ENCODE results near the gene MBLAC2.

MBLAC2 gene

GRCh38 chr5:90474235-90475107 lies at the start of gene MBLAC2, which contains the start of gene POLR3G:
TSS of gene MBLAC2 (minus strand) at chr5:90474771. CDS start at chr5:90474292, 479 bp downstream.
TSS of gene POLR3G (plus strand) at chr5:90474864. CDS start at chr5:90485568, 10,704 bp downstream.
- DNase-seq (ENCODE audit: low read depth), result peak; percentile 90

GRCh38 chr5:90519081-90519480 lies 44.5 kb upstream of the MBLAC2 start:
- DNase-seq (ENCODE audit: low read depth), result no peak

- DNase-seq (ENCODE audit: low read depth), result no peak
Observed at GRCh38 chr5:90518661-90519060, 44.1 kb upstream of the MBLAC2 start.

GRCh38 chr5:90514520-90514919 lies 39.9 kb upstream of the MBLAC2 start:
- no peak for DNase-seq (ENCODE audit: low read depth)

GRCh38 chr5:90510438-90510837 lies 35.9 kb upstream of the MBLAC2 start:
- DNase-seq (ENCODE audit: low read depth), result no peak

DNA sequence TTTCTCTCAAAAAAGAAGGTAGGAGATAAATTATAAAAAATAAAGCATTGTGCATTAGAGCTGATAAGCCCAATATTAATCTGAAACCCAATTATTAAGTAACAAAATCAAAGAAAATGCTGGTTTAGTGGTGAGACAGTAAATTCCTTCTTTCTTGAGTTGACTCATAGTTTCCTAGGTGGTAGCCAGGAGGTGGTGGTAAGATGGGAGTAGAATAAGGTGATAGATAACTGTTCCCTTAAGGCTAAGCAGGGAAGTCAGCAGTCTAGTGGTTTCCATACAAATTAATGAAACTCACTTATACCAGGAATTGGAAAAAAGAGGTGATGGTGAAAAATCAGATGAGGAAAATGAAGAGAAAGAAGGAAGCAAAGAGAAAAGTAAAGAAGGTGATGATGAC lies 31.6 kb upstream of the MBLAC2 start:
- DNase-seq (ENCODE audit: low read depth), result no peak

DNA sequence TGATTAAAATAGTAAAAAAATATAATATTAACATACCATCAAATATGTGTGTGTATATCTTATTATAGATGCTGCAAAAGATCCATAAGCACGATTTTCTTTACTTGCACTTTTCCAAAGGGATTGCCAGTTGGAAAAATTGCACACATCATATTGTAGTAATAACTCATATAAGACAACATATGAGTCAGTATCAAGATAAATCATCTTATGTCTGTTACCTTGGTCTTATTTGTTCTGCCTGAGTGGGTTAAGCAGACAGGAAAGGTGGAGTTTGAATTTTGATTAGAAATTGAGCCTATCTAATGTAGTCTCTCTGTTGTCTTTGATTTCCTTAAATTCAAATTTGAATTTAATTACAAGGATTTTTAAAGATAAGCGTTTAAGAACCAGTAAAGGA lies 30.2 kb upstream of the MBLAC2 start:
- no peak for DNase-seq (ENCODE audit: low read depth)

GRCh38 chr5:90503596-90503995 lies 29.0 kb upstream of the MBLAC2 start:
- no peak for DNase-seq (ENCODE audit: low read depth)

GRCh38 chr5:90495146-90495545 lies 20.6 kb upstream of the MBLAC2 start:
- DNase-seq (ENCODE audit: low read depth), result no peak

DNA sequence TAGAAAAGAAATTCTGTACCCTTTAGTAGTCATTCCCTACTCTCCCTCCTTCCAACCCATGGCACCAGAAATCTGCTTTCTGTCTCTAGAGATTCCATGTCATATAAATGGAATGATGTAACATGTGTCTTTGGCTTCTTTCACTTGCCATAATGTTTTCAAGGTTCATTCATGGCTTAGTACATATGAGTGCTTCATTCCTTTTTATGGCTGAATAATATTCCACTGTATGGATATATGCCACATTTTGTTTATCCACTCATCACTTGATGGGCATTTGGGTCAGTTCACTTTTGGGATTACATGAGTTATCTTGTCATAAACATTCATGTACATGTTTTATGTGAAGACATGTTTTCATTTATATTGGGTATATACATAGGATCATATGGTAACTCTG lies 19.5 kb upstream of the MBLAC2 start:
- no peak for DNase-seq (ENCODE audit: low read depth)

GRCh38 chr5:90488791-90489190 lies 14.2 kb upstream of the MBLAC2 start:
- peak; percentile 36 for DNase-seq (ENCODE audit: low read depth)

- no peak for DNase-seq (ENCODE audit: low read depth)
Observed at GRCh38 chr5:90484540-90484939, 10.0 kb upstream of the MBLAC2 start.

- DNase-seq (ENCODE audit: low read depth), result no peak
Observed at GRCh38 chr5:90483206-90483605, 8.6 kb upstream of the MBLAC2 start.

DNA sequence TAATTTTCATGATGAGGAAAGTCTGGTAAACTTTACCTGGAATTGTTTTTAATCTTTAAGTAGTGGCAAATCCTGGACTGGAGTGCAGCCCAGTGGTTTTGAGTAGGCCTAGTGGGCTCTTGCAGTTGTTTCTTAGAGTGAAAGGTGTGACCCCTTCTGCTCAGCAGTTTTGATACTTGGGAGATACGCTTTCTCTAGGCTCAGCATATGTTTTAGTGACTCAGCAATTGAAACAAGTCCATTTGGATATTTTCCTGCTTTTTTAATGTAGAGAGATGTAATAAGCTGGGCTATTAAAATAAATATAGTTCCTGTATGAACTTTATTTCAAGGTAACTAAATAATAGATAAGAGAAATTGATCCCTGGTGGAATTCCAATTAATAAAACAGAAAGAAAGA lies 6.1 kb upstream of the MBLAC2 start:
- DNase-seq (ENCODE audit: low read depth), result peak; percentile 3

DNA sequence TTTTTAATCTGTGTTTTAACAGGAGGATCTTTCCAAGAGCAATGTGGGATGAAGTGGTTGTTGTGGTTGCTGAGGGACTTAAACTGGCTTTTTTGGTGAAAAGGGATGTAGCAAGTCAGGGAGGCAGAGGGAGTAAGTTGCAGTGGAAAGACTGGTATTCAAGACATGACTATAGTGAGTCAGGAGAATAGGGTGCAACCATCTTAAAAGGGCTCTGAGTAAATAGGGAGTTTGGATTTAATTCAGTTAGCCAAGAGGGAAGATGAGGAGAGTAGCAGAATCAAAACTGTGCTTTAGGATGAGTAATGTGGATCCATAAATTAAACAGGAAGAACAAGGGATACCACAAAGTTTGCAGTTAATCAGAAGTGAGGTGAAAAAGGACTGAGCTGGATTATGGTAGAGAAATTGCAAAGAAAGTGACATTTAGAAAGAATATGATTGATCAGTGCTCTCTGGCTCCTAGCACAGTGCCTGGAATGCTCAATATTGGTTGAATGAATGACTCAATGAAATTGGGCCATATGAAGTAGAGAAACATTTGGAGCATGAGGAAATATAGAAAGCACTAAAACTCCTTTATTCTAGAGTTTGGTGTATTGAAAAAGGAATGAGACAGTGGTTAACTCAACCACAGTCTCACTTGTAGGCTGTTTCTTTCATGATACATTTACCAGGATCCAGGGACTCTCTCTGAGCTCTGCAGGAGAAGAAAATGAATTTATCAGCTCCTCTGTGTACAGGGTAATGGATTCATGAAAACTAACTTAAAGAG lies 5.2 kb upstream of the MBLAC2 start:
- DNase-seq (ENCODE audit: low read depth), result no peak

- DNase-seq (ENCODE audit: low read depth), result no peak
Observed at GRCh38 chr5:90477621-90478215, 3.1 kb upstream of the MBLAC2 start.

GRCh38 chr5:90477073-90477472 lies 2.5 kb upstream of the MBLAC2 start:
- DNase-seq (ENCODE audit: low read depth), result no peak

DNA sequence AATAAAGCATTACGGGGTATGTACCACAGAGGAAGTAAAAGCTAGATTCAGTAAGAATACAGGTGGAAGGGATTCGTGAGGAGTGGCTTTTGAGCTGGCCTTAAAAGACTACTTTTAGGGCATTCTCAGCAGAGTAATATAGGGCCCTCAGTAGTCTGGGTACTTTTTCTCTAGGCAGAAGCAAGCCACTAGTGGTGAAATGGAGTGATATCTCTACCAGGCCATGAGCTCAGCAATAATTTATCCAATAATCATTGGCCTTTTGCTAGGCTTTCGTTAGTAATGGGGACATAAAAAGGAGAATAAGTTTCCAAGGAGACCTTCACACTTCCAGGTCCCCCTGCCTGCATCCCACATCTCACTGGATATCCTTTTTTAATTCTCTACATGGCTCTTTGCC lies 1.8 kb upstream of the MBLAC2 start:
- DNase-seq (ENCODE audit: low read depth), result no peak

DNA sequence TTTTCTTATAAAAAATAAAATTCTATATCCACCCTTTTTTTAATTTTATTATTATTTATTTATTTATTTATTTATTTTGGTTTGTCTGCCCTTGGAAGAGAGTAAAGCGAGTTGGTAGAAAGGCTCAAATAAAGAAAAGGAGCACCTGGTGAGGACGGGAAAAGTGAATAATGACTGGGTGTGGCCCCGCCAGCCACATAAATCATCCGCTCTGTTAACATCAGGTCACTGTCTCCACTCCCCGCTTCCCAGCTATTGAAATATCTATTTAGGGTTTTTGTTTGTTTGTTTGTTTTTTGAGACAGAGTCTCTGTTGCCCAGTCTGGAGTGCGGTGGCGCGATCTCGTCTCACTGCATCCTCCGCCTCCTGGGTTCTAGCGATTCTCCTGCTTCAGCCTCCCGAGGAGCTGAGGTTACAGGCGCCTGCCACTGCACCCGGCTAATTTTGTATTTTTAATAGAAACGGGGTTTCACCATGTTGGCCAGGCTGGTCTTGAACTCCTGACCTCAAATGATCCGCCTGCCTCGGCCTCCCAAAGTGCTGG lies 937 bp upstream of the MBLAC2 start:
- DNase-seq (ENCODE audit: low read depth), result no peak

DNA sequence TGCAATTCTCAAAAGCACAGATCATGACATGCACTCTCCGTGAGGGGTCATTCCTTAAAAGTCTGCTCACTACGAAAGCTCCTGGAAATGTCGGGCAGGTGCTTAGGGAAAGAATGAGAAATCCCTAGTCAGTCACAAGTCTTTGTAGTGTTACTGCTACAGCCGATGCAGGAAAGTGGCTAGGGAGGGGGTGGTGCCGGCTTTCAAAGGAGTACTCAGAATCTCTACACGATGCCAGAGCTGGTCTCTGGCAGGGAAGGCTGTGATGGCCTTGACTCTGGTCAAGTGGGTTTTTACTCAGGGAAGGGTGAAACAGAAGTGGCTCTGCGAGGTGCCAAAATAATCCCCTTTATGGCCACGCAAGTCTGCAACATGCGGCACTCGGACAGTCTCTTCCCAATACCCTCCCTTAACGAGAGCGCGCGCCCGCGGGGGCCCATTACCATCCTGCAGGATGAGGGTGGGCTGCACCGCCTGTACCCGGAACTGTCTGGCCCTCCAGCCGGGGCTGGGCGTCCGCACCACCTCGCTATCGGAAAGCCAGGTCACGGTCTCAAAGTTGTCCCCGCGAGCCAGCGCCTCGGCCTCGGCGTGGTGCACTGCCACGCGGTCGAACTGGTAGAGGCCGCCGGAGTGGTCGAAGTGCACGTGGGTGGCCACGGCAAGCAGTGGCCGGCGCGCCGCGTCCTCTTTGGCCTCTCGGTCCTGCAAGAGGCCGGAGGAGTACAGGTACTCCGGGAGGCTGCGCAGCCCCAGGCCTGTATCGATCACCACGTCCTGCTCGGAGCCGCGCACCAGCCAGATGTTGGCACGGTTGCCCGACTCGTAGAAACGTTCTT lies 956 bp downstream of the MBLAC2 start:
- no peak for DNase-seq (ENCODE audit: low read depth)

DNA sequence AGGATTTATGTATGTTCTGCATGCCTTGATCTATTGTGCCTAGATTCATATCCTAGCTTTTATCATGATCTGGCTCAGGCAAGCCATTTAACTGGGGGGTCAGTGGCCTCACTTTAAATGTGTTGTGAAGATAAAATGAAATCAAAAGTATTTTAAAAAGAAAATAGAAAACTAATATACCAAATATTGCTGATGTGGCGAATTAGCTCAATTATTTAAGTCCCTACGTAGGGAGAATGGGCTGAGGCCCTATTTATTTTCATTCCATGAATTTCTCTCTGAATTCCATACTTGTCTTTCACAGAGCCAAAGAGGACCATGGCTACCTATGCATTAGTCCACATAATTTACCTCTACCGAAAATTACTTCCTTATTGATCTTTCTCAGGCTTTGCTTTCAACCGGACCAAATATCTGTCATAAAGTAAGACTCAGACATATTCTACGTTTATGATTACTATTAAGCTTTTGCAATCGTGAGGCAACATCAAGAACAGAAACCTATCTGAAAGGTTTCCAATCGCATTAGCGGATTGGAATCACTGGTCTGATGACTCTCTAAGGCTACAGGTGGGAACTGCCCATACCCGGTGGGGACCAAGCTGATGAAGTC lies 1.7 kb downstream of the MBLAC2 start:
- no peak for DNase-seq (ENCODE audit: low read depth)

Measured in fibroblast of gingiva (primary cell).